Left lung (tissue), 10 donors: ENCODE data around the gene CCDC74B. TPM values are rescaled to one million over a fixed set of nuclear protein-coding genes. Genes with fewer than 3 reads are reported as not detected.
"Not testable (repeated sequence)": the region's sequence is repeated elsewhere in the genome, so short reads cannot be mapped to it uniquely, and the experiment has no call there.

Experiments used
- ATAC-seq: fragments of 200-7000 bp; cut with Tn5 transposase; one replicate; pipeline ENCODE4 v1.9.1; 2020; ENCODE audit warnings: moderate library complexity
- DNase-seq, 4 donors: peaks; one replicate each; pipeline ENCODE4 v3.0.0-alpha.2; 2013 to 2020
- H3K27ac ChIP-seq, 2 donors: fragments of 200-600 bp; sonication (generic) in 1 of 2; one replicate each; pipeline versions ENCODE4 v1.5.0 to v1.8.0; 2020 to 2021
- H3K27me3 ChIP-seq, 2 donors: fragments of 200-600 bp; sonication (generic) in 1 of 2; one replicate each; pipeline versions ENCODE4 v1.5.0 to v1.8.0; 2020 to 2021
- H3K36me3 ChIP-seq, 2 donors: fragments of 200-600 bp; sonication (generic) in 1 of 2; one replicate each; pipeline versions ENCODE4 v1.5.0 to v1.8.0; 2020 to 2021
- H3K4me1 ChIP-seq, 2 donors: fragments of 200-600 bp; one replicate each; pipeline ENCODE4 v1.8.0; 2021
- H3K4me3 ChIP-seq, 2 donors: fragments of 200-600 bp; sonication (generic) in 1 of 2; one replicate each; pipeline versions ENCODE4 v1.5.0 to v1.8.0; 2020 to 2021; ENCODE audit warnings: mild to moderate bottlenecking in 1 of 2
- H3K9me3 ChIP-seq, 2 donors: fragments of 200-600 bp; sonication (generic) in 1 of 2; one replicate each; pipeline versions ENCODE4 v1.5.0 to v1.8.0; 2020 to 2021
- intact Hi-C, 2 donors: fragments of 100-400 bp; cut with DNase I; formaldehyde crosslinking; loops; one replicate each; pipeline versions ENCODE4 v1.11.2 to v1.14.2; 2022
- polyA plus RNA-seq, 6 donors: library from polyadenylated mRNA; unstranded; fragments of 120-200 nt; gene quantifications; one replicate each; pipeline ENCODE4 v1.2.1, GENCODE V29; 2013; ENCODE audit not compliant: insufficient read length in 6 of 6
- total RNA-seq, 2 donors: library from RNA; stranded (reverse); fragmentation: NEBNext Ultra II Directional; extraction: Animal tissue kit (Norgen Biotek cat#: 25700); gene quantifications; one replicate each; pipeline ENCODE4 v1.2.1, GENCODE V29; 2021
- TF ChIP-seq, protein P1 (sequence below), 2 donors: fragments of 200-600 bp; sonication (generic) in 1 of 2; IDR thresholded peaks; one replicate each; pipeline versions ENCODE4 v1.5.0 to v1.8.0; 2021; ENCODE audit warnings: antibody characterized with exemption in 2 of 2
- donor health status: DM: no; HTN: yes; CAD: no.
- donor health status: DM: no; HTN: no; CAD: no.

The CCDC74B gene
- total and polyA plus RNA-seq, 8 donors, result 1.1 to 5.0 (median 4.2) TPM

DNA sequence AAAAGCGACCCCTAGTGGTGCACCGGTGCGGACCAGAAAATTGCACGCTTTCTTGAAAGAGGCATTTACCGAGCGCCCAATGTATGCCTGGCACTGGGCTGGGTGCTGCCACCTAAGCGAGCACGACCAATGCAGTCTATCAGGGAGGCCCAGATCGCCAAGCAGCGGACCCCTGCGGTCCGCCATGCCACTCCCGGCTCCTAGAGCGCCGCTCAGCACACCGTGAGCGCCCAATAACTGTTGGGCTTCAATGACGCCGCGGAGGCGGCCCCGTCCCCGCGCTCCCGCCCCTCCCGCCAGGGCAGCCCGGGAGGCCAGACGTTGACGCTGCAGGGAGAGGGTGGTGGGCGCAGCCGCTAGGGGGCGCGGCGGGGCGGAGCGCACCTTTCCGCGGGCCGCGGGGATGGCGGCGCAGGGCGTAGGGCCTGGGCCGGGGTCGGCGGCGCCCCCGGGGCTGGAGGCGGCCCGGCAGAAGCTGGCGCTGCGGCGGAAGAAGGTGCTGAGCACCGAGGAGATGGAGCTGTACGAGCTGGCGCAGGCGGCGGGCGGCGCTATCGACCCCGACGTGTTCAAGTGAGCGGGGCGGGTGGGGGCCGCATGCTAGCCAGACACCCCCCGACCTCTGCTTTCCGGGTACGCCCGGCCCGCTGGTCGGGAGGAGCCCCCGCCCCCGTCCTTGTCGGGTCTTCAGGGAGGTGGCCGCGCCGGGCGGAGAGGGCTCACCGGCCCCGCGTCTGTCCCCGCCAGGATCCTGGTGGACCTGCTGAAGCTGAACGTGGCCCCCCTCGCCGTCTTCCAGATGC lies 37.2 kb upstream of the CCDC74B start, which contains the start of gene MZT2B:
Gene MZT2B (plus strand): TSS at position 383 of the 803 bp plus-strand sequence. CDS start 21 bp downstream, at position 404.
- Histone ChIP-seq H3K4me1 (peaks cover 11 to 27% of the 10 kb centered on the region in 2 donors), H3K4me3 (peak within 1 kb of the TSS; percentile 98 to 99), H3K27ac (peak within 1 kb of the TSS; percentile 91 to 93)
- ATAC-seq (peak; percentile 96), DNase-seq (peak; percentile 84 to 98 (median 90))
- intact Hi-C loops, H3K27me3 ChIP-seq, H3K9me3 ChIP-seq, H3K36me3 ChIP-seq: not testable (repeated sequence)
- TF ChIP-seq, protein P1, sequence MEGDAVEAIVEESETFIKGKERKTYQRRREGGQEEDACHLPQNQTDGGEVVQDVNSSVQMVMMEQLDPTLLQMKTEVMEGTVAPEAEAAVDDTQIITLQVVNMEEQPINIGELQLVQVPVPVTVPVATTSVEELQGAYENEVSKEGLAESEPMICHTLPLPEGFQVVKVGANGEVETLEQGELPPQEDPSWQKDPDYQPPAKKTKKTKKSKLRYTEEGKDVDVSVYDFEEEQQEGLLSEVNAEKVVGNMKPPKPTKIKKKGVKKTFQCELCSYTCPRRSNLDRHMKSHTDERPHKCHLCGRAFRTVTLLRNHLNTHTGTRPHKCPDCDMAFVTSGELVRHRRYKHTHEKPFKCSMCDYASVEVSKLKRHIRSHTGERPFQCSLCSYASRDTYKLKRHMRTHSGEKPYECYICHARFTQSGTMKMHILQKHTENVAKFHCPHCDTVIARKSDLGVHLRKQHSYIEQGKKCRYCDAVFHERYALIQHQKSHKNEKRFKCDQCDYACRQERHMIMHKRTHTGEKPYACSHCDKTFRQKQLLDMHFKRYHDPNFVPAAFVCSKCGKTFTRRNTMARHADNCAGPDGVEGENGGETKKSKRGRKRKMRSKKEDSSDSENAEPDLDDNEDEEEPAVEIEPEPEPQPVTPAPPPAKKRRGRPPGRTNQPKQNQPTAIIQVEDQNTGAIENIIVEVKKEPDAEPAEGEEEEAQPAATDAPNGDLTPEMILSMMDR (IDR thresholded peaks at IDR 0.05), result peak; percentile 78 to 81

DNA sequence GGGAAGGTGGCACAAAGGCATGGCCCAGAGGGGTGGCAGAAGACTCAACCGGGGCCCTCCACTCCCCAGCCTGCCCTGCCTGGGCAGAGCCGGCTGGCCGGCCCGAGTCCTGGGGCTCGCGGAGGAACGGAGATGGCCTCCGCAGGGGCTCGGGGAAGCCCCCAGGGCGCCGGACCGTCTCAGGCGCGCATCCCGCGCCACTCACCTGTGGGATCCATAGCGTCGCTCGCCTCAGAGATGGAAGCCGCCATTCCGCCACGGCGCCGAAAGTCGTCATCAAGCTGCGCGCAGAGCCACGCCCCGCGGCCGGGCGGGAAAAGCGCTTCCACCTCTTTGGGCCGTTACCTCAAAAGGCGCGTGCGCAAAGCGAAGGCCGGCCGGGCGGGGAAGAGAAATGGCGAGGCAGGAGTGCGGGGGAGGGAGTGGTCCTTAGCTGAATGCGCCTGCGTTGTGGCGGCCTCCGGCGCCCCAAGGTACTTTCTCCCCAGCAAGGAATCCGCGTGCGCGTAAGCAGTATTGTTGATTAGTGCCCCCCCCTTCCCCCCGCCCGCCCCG lies 36.5 kb upstream of the CCDC74B start, which contains the start of gene SMPD4:
Gene SMPD4 (minus strand): TSS at position 278 of the 555 bp plus-strand sequence. CDS start 5,010 bp downstream, outside the sequence.
- no peaks in the 10 kb centered on the region for H3K27me3 ChIP-seq
- peak within 1 kb of the TSS; percentile 98 to 99 for H3K4me3 ChIP-seq
- H3K4me1 ChIP-seq, result peaks cover 11 to 27% of the 10 kb centered on the region in 2 donors
- intact Hi-C loops, result no loop called here
- no peaks in the 10 kb centered on the region for H3K36me3 ChIP-seq
- no peaks in the 10 kb centered on the region for H3K9me3 ChIP-seq
- peak within 1 kb of the TSS; percentile 91 to 93 for H3K27ac ChIP-seq
- TF ChIP-seq, protein P1 (IDR thresholded peaks at IDR 0.05), result no peak
- DNase-seq (peak; percentile 94 to 98 (median 98)), ATAC-seq (peak; percentile 93)

DNA sequence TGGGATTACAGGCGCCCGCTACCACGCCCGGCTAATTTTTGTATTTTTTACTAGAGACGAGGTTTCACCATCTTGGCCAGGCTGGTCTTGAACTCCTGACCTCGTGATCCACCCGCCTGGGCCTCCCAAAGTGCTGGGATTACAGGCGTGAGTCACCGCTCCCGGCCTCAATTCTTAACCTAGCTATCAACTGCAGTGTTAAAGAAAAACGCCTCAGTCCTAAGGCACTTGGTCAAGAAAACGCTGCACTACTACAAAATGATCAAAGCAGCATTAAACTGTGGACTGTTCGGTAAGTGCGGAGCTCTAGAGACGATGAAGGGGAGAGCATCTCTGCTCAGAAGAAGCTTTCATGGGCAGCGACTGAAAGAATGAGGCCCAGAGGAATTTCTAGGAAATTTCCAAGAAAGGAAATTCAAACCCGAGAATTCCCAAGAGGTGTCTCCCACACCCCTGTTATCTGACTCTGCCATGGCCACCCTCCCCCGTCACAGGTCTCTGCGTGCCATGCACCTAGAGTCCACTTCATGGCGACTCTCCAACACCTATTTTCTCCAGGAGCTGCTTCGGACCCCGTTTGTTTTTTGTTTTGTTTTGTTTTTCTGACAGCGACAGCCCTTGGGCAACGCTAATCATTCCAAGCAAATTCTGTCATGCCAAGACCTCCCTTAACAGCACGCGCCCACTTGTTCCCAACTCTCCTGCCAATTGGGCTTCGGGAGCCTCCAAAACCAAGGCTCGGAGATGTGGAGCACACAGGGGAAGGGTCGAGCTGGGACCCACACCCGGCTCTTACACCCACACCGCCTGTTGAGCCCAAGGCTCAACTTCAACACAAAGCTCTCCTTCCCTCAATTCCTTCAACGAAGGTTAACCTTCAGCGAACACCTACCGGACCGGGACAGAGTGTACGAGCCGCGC lies 35.8 kb upstream of the CCDC74B start:
- H3K9me3 ChIP-seq, H3K27me3 ChIP-seq, ATAC-seq, DNase-seq, intact Hi-C loops, H3K36me3 ChIP-seq: not testable (repeated sequence)
- H3K27ac ChIP-seq, result peak overlapping the region; percentile 91 to 93
- H3K4me3 ChIP-seq, result peak overlapping the region; percentile 98 to 99
- peaks cover 11 to 27% of the 10 kb centered on the region in 2 donors for H3K4me1 ChIP-seq

DNA sequence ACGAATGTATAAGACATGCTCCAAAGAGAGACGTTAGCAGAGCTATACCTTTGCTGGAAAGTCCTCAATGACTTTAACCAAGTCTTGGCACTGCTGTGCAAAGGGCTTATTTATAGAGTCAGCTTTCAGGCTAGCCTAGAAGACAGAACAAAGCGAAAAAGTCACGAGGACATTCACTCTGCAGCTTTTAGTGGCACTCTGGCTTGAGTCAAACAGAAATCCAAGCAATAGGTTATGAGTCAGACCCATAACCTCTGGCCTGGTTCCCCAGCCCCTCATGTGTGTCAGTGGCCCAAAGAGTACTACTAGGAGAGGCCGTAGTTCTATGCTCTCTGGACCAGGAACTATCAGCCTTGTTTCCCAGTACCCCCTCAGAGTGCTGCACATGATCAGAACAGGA lies 30.0 kb upstream of the CCDC74B start:
- H3K36me3 ChIP-seq, result peaks cover 0 to 58% of the 10 kb centered on the region in 2 donors
- ATAC-seq, DNase-seq, H3K9me3 ChIP-seq, H3K27me3 ChIP-seq, intact Hi-C loops, H3K4me3 ChIP-seq, H3K4me1 ChIP-seq, H3K27ac ChIP-seq: not testable (repeated sequence)

DNA sequence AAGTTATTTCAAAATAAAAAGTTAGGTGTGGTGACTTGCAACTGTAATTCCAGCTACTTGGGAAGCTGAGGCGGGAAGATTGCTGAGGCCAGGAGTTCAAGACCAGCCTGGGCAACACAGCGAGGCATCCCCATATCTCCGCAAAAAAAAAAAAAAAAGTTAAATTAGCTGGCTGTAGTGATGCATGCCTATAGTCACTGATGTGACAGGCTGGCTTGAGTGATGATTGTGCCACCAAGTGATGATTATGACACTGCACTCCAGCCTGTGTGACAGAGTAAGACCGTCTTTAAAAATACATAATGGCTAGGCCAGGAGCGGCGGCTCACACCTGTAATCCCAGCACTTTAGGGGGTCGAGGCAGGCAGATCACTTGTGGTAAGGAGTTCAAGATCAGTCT lies 25.0 kb upstream of the CCDC74B start:
- Histone ChIP-seq H3K4me1 (no peaks in the 10 kb centered on the region), H3K27me3 (no peaks in the 10 kb centered on the region), H3K27ac (no peak overlapping the region), H3K9me3 (no peaks in the 10 kb centered on the region), H3K36me3 (peaks cover 0 to 91% of the 10 kb centered on the region in 2 donors), H3K4me3 (no peak overlapping the region)
- ATAC-seq, result no peak
- TF ChIP-seq, protein P1 (IDR thresholded peaks at IDR 0.05), result no peak
- intact Hi-C loops, result no loop called here
- peak in 1 of 4 donors; percentile 14 for DNase-seq

DNA sequence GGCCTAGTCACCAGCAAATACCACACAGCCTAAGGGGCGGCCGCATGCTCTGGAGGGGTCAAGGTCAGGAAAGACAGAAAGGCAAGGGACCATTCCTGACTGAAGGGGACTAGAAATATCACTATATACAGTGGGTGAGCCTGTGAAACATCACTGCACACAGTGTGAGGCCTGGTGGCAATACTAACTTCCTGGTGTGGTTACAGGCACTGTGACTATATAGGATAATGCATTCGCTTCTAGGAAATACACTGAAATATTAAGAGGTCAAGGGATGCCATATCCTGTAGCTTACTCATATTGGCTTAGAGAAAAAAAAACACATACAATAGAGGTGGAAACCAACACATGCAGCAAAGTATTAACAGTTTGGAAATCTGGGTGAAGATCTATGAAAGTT lies 24.3 kb upstream of the CCDC74B start:
- H3K36me3 ChIP-seq, result peaks cover 0 to 91% of the 10 kb centered on the region in 2 donors
- intact Hi-C loops, H3K4me3 ChIP-seq, H3K27me3 ChIP-seq, ATAC-seq, H3K9me3 ChIP-seq, H3K4me1 ChIP-seq, H3K27ac ChIP-seq: not testable (repeated sequence)
- peak in 1 of 4 donors; percentile 20 for DNase-seq

DNA sequence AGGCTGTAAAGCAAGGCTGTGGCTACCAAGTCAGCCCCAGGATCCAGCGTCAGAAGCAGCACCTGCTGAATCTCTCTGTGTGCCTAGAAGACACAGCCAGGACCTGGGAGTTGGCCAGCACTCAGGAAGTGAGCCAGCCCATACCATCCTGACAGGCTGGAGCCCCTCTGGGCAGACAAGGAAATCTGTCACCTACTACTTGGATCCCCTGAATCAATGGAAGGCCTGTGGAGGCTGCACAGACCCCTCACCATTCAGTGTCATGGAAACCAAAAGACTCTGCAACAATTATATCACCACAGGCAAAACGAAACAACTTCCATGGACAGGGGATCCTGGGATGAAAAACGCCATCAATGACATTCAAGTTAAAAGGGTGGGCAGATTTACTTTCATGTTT lies 21.7 kb upstream of the CCDC74B start:
- H3K4me1 ChIP-seq, H3K4me3 ChIP-seq, ATAC-seq, H3K9me3 ChIP-seq, H3K27ac ChIP-seq, H3K27me3 ChIP-seq, intact Hi-C loops: not testable (repeated sequence)
- peaks cover 0 to 90% of the 10 kb centered on the region in 2 donors for H3K36me3 ChIP-seq
- DNase-seq, result peak in 1 of 4 donors; percentile 5
